GM21529 (cell line): ENCODE measurements around the gene HTR3B.
"Not testable (repeated sequence)": the region's sequence is repeated elsewhere in the genome, so short reads cannot be mapped to it uniquely, and the experiment has no call there.

ENCODE experiments used
- ATAC-seq: cut with Tn5 transposase; IDR thresholded peaks from one replicate; pipeline ENCODE4 v1.9.1; 2021; ENCODE audit not compliant: unreplicated experiment

The HTR3B gene

GRCh38 chr11:113904379-113905101 lies at the start of gene HTR3B:
Gene HTR3B, plus strand, starts transcription at chr11:113904796. Its CDS starts 138 bp downstream, at chr11:113904934.
- no peak for ATAC-seq

GRCh38 chr11:113855803-113856202 lies 48.8 kb upstream of the HTR3B start:
- no peak for ATAC-seq

- no peak for ATAC-seq
These were observed 47.4 kb upstream of the HTR3B start for GRCh38 chr11:113856966-113857759.

GRCh38 chr11:113859665-113860064 lies 44.9 kb upstream of the HTR3B start:
- no peak for ATAC-seq

GRCh38 chr11:113862435-113862834 lies 42.2 kb upstream of the HTR3B start:
- ATAC-seq = no peak

GRCh38 chr11:113864410-113864809 lies 40.2 kb upstream of the HTR3B start:
- no peak for ATAC-seq

DNA sequence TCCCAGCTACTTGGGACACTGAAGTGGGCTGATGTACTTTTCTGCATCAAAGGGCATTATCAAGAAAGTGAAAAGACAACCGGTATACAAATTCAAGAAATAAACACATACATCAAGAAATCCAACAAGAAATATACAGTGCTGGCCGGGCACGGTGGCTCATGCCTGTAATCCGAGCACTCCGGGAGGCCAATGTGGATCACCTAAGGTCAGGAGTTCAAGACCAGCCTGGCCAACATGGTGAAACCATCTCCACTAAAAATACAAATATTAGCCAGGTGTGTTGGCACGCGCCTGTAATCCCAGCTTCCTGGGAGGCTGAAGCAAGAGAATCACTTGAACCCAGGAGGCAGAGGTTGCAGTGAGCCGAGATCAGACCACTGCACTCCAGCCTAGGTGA lies 38.7 kb upstream of the HTR3B start:
- no peak for ATAC-seq

GRCh38 chr11:113867843-113868503 lies 36.6 kb upstream of the HTR3B start:
- no peak for ATAC-seq

DNA sequence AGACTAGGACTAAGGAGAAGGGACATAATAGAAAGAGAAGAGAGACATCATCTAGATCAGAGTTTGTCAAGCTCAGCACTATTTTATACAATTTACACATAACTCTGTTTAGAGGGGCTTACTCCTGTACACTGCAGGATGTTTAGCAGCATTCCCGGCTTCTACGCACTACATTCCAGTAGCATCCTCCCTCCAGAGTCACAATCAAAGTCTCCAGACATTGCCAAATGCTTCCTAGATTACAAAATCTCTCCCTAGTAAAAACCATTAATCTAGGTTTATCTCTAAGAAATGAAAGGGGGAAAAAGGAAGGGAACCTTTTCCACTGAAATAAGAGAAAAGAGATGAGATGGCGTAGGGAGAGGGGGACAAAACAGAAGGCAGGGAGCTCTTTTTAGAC lies 33.3 kb upstream of the HTR3B start:
- ATAC-seq = no peak

DNA sequence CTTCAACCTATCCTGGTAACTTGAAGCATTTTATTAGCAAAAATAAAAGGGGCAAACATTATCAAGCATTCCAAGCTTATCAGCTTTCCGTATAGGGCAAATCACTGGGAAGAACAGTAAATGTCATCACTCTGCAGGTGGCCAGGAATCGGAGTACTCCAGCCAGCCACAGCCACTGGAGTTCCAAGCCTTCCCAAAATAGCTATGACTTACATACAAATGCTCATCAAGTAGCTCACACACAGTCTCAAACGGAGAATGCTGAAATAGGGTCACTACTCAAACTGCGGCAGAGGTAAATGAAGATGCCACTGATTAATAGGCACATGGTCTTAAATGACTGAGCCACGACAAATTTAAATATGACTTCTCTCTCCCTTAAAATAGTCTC lies 31.4 kb upstream of the HTR3B start:
- ATAC-seq = no peak

- ATAC-seq = no peak
These were observed 30.5 kb upstream of the HTR3B start for GRCh38 chr11:113874096-113874495.

GRCh38 chr11:113874581-113875233 lies 29.9 kb upstream of the HTR3B start:
- ATAC-seq = peak; percentile 41

DNA sequence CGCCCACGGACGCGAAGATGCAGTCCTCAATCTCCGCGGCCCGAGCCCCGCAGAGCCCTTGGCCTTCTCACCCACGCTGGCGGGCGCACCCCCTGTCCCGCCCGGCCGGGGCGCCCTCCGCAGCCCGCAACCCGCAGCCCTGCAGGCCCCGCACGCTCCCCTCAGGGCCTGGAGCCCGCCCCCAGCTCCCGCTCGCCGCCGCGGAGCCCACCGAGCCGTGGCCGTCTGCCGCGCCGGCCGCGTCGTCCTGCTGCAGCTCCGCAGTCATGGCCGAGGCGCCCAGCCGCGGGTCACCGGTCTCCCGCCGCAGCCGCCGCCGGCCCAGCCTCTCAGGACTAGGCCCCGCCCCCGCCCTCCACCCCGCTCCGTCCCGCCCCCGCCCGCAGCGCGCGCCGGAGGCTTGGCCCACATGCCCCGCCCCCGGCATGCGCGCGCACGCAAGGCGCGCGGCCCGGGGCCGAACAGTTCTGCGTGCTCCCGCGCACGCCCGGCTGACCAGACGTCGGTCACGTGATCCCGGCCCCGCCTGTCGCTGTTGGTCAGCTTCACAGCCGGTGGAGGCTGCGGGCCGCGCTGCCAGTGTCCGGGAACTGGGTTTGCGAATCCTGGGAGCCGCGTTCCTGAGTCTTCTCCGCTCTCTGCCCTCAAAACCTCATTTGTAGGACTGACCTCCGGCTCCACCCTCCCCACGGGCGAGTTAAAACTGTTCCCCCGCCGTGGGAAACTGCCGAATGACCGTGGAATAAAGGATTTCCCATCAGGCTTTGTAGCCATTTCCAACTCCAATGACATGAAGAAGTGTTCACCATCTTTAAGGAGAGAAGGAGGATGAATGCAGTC lies 29.1 kb upstream of the HTR3B start, which contains the start of gene USP28:
Gene USP28, minus strand, starts transcription at position 339 of the 840 bp plus-strand sequence. Its CDS starts 71 bp downstream, at position 268.
- ATAC-seq = peak; percentile 78

- ATAC-seq = no peak
These were observed 28.4 kb upstream of the HTR3B start for GRCh38 chr11:113876074-113876797.

DNA sequence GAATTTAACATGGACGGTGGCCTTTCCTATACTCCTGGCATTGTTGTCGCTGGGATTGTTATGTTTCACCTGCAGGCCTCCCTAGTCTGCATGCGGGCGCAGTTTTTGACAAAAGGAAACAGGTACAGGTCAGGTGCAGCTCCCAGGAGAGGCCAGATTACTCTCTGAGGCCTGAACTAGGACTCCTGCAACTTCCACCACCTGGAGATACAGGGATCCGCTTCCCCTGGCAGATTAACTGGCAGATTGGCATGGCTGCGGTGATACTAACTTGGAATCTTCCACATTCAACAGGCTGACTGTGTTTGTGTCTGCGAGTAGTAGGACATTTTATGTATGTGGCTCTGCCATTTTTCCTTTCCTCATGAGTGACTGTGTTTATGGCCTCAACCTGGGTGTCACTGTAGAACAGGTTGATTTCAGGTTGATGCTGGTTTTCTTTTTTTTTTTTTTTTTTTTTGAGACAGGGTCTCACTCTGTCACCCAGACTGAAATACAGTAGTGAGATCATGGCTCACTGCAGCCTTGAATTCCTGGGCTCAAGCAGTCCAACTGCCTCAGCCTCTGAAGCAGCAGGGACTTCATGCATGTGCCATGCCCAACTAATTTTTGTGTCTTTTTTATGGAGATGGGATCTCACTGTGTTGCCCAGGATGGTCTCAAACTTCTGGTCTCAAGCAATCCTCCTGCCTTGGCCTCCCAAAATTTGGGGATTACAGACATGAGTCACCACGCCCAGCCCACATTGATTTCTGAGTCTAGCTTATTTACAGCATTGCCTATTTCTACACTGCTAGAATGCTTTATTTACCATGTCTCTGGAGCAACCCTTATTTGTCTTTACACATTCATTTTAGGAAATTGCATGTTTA lies 27.6 kb upstream of the HTR3B start:
- ATAC-seq = no peak

DNA sequence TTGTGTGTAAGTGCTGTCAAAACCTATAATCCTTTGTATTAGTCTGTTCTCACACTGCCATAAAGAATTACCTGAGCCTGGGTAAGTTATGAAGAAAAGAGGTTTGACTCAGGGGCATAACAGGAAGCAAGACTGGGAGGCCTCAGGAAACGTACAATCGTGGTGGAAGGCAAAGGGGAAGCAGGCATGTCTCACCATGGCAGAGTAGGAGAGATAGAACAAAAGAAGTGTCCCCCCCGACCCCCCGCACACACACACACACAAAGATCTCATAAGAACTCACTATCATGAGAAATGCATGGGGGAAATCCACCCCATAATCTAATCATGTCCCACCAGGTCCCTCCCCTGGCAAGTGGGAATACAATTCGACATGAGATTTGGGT lies 26.9 kb upstream of the HTR3B start:
- no peak for ATAC-seq

DNA sequence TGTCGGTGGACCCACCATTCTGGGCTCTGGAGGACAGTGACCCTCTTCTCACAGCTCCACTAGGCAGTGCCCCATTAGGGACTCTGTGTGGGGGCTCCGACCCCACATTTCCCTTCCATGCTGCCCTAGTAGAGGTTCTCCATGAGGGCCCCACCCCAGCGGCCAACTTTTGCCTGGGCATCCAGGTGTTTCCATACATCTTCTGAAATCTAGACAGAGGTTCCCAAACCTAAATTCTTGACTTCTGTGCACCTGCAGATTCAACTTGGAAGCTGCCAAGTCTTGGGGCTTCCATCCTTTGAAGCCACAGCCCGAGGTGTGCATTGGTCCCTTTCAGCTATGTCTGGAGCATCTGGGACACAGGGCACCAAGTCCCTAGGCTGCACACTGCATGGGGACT lies 25.1 kb upstream of the HTR3B start:
- ATAC-seq = not testable (repeated sequence)

DNA sequence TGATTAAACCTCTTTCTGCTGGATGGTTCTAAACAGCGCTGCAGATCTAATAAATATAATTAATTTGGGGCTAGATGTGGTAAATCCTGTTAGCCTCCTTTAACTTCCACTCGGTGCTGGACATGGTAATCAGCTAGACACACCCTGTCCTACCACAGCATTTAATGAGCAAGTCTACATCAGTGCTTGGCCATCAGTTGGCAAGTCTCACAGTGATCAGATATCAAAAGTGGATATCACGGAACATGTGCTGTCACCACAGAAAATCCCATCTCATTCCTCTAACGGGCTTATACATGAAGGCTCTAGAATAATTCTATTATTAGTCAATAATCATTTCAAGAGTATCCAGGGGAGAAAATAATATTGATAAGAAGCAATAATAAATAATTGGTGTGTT lies 23.6 kb upstream of the HTR3B start:
- no peak for ATAC-seq

DNA sequence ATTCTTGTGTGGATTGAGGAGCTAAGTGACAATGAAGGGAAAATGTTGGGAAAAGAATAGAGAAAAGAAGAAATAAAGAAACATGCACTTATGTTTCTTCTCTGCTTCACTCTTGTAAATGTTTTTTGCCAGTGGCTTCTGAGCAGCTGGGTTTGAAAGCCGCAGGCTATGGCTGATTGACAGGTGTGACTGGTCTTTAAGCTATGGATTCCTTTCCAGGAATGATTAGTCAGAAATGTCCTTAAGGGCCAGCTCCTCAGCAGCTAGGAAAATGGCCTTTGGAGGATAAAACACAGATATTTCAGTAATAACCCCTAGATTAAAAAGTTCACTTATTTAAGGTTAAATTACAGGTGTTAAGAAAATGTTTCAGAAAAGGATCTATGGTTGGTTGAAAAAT lies 22.7 kb upstream of the HTR3B start:
- no peak for ATAC-seq
